Epithelial cell of prostate (primary cell): ENCODE measurements around the gene SLC5A9.
"Not testable (repeated sequence)": the region's sequence is repeated elsewhere in the genome, so short reads cannot be mapped to it uniquely, and the experiment has no call there.

Source experiments
- DNase-seq: peaks from one replicate; pipeline ENCODE4 v3.0.0-alpha.2; 2011; ENCODE audit warnings: low read depth, low spot score
- H3K27ac ChIP-seq: fragments of 450-650 bp; 2 replicates; pipeline ENCODE4 v1.5.1; 2017; ENCODE audit warnings: mild to moderate bottlenecking

Gene SLC5A9

DNA sequence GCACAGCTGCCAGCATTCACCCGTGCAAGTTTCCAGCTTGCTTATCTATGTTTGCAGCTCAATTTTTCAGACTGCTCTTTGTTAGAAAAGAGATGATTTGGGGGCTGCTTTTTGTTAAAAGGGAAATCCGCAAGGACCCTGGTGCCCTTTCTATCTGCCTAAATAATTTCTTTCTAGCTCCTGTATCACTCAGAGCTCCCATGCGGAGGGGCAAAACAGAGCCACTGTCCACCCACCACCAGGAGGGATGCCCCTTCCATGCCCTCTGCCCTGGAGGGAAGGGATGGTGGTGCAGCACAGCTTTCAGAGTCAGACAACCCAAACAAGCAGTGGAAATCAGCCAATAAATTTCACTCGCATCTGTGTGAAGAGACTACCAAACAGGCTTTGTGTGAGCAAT, 13.9 kb upstream of the SLC5A9 start:
- no peak overlapping the region for H3K27ac ChIP-seq
- no peak for DNase-seq

DNA sequence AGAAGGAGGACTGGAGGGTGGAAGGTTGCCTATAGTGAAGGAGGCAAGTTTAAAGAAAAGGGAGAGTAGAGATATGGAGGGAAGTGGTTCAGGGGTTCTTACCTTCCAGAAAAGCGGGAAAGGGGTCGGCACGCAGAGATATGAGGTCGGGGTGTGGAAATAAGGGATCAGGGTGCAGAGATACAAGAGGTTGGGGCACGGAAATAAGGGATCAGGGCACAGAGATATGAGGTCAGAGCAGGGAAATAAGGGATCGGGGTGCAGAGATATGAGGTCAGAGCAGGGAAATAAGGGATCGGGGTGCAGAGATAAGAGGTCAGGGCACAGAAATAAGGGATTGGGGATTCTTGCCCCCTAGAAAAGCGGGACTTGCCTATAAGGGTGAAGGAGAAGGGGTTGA, 9.1 kb upstream of the SLC5A9 start:
- H3K27ac ChIP-seq, DNase-seq: not testable (repeated sequence)

- H3K27ac ChIP-seq, DNase-seq: not testable (repeated sequence)
These were observed 8.2 kb upstream of the SLC5A9 start for GRCh38 chr1:48214366-48214765.

DNA sequence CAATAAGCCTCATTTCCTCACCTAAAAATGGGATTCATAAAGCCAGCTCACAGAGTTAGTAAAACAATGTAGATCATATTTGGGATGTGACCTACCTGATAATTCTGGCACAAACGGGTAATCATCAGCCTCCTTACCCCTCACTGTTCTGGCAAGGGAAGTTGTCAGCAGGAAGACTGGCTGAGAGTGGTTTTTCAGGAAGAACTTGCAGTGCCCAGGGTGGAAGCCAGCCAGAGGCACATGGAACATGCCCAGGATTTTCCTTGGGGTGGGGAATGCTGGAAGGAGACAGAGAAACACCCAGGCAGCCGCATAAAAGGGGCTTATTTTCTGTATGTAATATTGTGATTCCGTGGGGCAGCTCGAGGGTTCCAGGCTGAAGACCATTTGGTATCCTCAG, 7.7 kb upstream of the SLC5A9 start:
- H3K27ac ChIP-seq, result no peak overlapping the region
- no peak for DNase-seq

GRCh38 chr1:48215222-48215621, 7.3 kb upstream of the SLC5A9 start:
- no peak for DNase-seq
- H3K27ac ChIP-seq, result no peak overlapping the region

DNA sequence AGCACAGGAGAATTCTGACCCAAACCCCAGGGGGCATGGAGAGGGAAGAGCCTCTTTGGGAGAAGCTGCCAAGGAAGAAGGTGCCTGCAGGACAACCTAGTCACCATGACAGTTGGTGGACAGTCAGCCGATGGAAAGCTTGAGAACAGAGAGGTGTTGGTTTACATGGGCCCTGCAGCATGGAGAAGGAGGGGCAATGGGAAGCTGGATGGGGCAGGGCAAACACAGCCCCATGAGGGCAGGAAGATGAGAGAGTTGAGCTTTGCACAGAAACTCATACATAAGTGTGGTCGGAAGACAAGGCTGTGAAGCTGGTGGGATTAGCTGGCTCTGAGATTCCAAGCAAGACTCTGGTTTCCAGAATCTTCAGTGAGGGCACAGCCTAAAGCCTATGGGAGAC, 6.6 kb upstream of the SLC5A9 start:
- H3K27ac ChIP-seq, result no peak overlapping the region
- no peak for DNase-seq

DNA sequence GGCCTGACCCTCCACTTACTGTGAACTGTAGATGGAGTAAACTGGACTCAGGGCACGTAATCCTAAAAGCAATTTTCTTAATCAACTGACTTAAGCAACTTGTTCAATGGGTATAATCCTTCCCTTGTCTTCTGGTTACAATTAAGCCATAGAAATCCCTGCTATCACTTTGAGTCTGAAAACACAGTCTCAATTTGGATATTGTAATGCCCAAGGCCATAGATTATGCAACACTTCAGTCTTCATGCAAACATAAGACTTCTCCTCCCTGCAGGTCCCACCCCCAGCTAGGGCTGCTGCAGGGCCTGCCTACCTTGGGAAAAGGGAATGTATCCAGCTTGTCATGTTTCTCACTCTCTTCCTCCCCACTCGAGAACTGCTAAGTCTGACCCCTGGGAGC, 6.2 kb upstream of the SLC5A9 start:
- no peak for DNase-seq
- no peak overlapping the region for H3K27ac ChIP-seq

DNA sequence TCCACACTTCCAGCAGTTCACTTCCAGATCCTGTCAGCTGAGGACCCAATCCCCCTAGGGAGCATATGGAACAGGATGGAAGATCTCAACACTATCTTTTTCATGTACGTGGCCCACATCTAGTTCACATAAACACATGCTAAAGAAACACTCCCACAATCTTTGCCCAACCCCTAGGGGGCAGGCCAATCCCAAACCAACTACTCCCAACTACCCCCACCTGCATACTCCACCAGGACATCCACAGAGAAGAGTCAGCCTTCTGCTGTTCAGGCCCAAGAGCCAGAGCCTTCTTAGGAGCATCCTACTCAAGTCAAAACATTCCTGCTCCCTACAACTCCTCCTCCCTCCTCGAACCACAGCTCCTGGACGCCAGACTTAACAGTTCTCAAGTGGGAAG, 5.6 kb upstream of the SLC5A9 start:
- no peak overlapping the region for H3K27ac ChIP-seq
- no peak for DNase-seq

DNA sequence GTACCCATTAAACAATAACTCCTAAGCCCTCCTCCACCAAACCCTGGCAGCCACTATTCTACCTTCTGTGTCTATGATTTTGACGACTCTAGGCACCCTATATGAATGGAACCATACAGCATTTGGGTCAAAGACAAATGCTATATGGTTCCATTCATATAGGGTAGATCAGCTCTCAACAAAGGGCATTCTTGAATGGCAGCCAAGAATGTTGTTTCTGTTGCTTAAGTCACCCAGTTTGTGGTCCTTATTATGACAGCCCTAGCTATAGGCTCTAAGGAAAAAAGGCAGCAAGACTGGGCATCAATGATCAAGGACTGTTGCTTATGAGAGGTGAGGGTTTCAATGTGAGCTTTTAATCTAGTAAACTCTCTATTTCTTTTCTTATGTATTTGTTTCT, 4.7 kb upstream of the SLC5A9 start:
- no peak for DNase-seq
- H3K27ac ChIP-seq, result no peak overlapping the region

GRCh38 chr1:48219803-48220202, 2.7 kb upstream of the SLC5A9 start:
- DNase-seq, result no peak
- H3K27ac ChIP-seq, result no peak overlapping the region

DNA sequence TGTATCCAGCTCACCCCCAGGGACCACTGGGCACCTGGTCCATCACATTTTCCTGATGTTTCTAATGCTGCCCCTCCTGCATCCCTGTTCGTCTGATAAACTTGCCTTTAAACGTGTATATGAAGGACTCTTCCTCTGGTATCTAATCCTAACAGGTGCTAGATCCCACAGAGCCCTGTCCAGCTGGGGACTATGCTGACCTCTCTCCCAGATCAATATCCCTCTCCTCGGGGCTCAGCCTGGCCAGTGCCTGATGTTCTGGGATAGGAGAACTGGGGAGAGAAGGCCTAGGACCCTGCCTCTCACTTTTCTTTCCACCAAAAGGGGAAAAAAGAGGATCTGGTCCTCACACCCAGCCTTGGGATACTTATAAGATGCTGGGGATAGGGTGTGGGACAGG, 1.4 kb upstream of the SLC5A9 start:
- no peak overlapping the region for H3K27ac ChIP-seq

DNA sequence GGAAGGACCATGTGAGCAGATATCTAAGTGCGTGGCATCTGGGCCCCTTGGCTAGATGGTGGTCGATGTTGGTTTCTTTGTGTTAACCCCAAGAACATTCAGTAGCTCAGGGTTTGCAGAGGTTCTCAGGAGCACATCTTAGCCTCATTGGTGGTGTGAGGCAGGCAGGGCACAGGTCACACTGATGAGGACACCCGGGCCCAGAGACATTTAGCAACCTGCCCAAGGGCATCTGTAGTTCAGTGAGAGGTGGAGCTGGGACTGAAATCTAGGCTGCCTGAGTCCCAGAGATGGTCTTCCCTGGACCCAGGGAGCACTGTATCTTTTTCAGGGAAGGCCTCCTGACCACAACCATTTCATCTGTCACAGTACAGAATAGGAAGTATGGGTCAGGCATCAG, 859 bp upstream of the SLC5A9 start:
- DNase-seq, result no peak
- H3K27ac ChIP-seq, result no peak overlapping the region

More for the DNA sequence above, 1.4 kb upstream of the SLC5A9 start:
- DNase-seq, result no peak

GRCh38 chr1:48223366-48224240, 1.1 kb downstream of the SLC5A9 start:
- DNase-seq, result no peak
- no peak overlapping the region for H3K27ac ChIP-seq

- DNase-seq, result no peak
- no peak overlapping the region for H3K27ac ChIP-seq
These were observed 2.3 kb downstream of the SLC5A9 start for GRCh38 chr1:48224791-48225190.

- no peak overlapping the region for H3K27ac ChIP-seq
- DNase-seq, result no peak
These were observed 3.1 kb downstream of the SLC5A9 start for GRCh38 chr1:48225579-48225978.

DNA sequence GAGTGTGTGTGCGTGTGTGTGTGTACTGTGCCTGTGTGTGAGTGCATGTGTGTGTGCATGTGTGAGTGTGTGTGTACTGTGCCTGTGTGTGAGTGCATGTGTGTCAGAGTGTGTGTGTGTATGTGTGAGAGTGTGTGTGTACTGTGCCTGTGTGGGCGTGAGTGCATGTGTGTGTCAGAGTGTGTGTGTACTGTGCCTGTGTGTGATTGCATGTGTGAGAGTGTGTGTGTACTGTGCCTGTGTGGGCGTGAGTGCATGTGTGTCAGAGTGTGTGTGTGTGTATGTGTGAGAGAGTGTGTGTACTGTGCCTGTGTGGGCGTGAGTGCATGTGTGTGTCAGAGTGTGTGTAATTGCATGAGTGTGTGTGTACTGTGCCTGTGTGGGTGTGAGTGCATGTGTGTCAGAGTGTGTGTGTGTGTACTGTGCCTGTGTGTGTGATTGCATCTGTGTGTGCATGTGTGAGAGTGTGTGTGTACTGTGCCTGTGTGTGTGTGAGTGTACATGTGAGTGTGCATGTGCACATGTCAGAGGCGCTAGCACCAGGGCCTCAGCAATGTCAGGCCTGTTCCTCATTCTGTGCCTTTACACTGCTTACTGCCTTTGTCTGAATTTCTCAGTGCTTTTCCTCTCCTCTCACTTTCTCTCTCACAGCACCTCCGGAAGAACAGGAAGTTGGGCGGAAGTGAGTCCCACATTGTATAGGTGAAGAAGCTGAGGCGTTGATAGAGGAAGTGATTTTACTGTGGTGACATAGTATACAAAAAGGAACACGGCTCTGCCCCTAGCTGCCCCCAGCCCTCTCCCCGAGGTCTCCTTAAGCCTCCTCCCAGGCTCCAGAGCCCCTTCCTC, 4.9 kb downstream of the SLC5A9 start:
- no peak for DNase-seq

GRCh38 chr1:48228156-48228555, 5.6 kb downstream of the SLC5A9 start:
- H3K27ac ChIP-seq, result no peak overlapping the region
- DNase-seq, result no peak

More for the DNA sequence above, 4.9 kb downstream of the SLC5A9 start:
- H3K27ac ChIP-seq, result no peak overlapping the region

DNA sequence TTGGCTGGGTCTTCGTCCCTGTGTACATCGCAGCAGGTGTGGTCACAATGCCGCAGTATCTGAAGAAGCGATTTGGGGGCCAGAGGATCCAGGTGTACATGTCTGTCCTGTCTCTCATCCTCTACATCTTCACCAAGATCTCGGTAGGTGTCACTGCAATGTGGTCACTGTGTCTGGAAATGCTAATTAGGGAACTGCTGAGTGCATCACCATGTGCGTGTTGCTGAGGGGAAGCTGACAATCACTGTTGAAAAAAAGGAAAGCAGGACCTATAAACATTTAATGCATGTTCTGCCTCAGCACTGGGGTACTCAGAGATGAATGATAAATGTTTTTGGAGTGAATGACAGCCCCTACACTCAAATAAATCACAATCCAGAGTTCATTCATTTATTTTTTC, 6.8 kb downstream of the SLC5A9 start:
- DNase-seq, result no peak
- H3K27ac ChIP-seq, result no peak overlapping the region

- no peak overlapping the region for H3K27ac ChIP-seq
- no peak for DNase-seq
These were observed 7.7 kb downstream of the SLC5A9 start for GRCh38 chr1:48230236-48230635.

- no peak overlapping the region for H3K27ac ChIP-seq
- no peak for DNase-seq
These were observed 10.2 kb downstream of the SLC5A9 start for GRCh38 chr1:48232722-48233121.
